SK-N-SH (cell line): ENCODE data around the gene PAPPA2. TPM values are rescaled to one million over a fixed set of nuclear protein-coding genes. Genes with fewer than 3 reads are reported as not detected.

Experiments used
- CTCF ChIA-PET: fragments of 300-600, 350-600 bp; formaldehyde crosslinking; extraction: SDS; loops from one replicate; lab custom pipeline; 2021; lab: Yijun Ruan, JAX
- POLR2A ChIA-PET: fragments of 350-600 bp; sonication (Branson Sonifier 250); formaldehyde crosslinking; extraction: SDS; loops from one replicate; lab custom pipeline; 2020; ENCODE audit warnings: antibody characterized with exemption, inconsistent platforms; lab: Yijun Ruan, JAX
- DNase-seq: peaks from one replicate; pipeline ENCODE4 v3.0.0; 2012
- H2AFZ ChIP-seq: fragments of 200-600 bp; sonication (generic); 2 replicates; pipeline ENCODE4 v1.8.1; 2016; ENCODE audit warnings: antibody characterized with exemption, mild to moderate bottlenecking, low read depth
- H3F3A ChIP-seq: fragments of 200-600 bp; sonication (generic); replicated peaks from 2 replicates; pipeline ENCODE3; 2016; ENCODE audit warnings: antibody characterized with exemption, mild to moderate bottlenecking; ENCODE audit not compliant: insufficient read depth
- H3K27ac ChIP-seq, 2 experiments: fragments of 200-500 bp in 1 of 2; fragments of 200-600 bp in 1 of 2; sonication (Bioruptor generic) in 1 of 2; sonication (generic), shearing (Covaris generic) in 1 of 2; 2 replicates each; pipeline versions ENCODE4 v1.5.1 to v1.6.1; 2014 to 2016; ENCODE audit warnings: low read depth in 2 of 2, inconsistent platforms in 1 of 2, low read length in 1 of 2, mild to moderate bottlenecking in 1 of 2, mixed read lengths in 1 of 2
- H3K27me3 ChIP-seq: fragments of 200-600 bp; sonication (generic), shearing (Covaris generic); 2 replicates; pipeline ENCODE4 v1.6.1; 2016; ENCODE audit warnings: mixed run types; ENCODE audit not compliant: insufficient read depth
- H3K36me3 ChIP-seq, 2 experiments: fragments of 200-500 bp in 1 of 2; fragments of 200-600 bp in 1 of 2; sonication (Bioruptor generic) in 1 of 2; sonication (generic) in 1 of 2; replicated peaks in 1 of 2; 2 replicates each; pipeline versions ENCODE3 to v1.5.1; 2014 to 2016; ENCODE audit warnings: low read length in 1 of 2, mild to moderate bottlenecking in 1 of 2; ENCODE audit not compliant: insufficient read depth in 2 of 2, control insufficient read depth in 1 of 2
- H3K4me1 ChIP-seq, 2 experiments: fragments of 200-500 bp in 1 of 2; fragments of 200-600 bp in 1 of 2; sonication (Bioruptor generic) in 1 of 2; sonication (generic), shearing (Covaris generic) in 1 of 2; 2 replicates each; pipeline versions ENCODE4 v1.5.1 to v1.6.1; 2014 to 2016; ENCODE audit warnings: low read depth in 1 of 2, low read length in 1 of 2, mixed run types in 1 of 2; ENCODE audit not compliant: insufficient read depth in 2 of 2, control insufficient read depth in 1 of 2
- H3K4me2 ChIP-seq: fragments of 200-600 bp; sonication (generic), shearing (Covaris generic); 2 replicates; pipeline ENCODE4 v1.6.1; 2017; ENCODE audit warnings: mixed run types
- H3K4me3 ChIP-seq, 2 experiments: fragments of 200-500 bp in 1 of 2; fragments of 200-600 bp in 1 of 2; sonication (Bioruptor generic) in 1 of 2; sonication (generic), shearing (Covaris generic) in 1 of 2; 2 replicates each; pipeline versions ENCODE4 v1.5.1 to v1.8.1; 2014 to 2016; ENCODE audit warnings: low read depth in 2 of 2, inconsistent platforms in 1 of 2, low read length in 1 of 2, mild to moderate bottlenecking in 1 of 2, mixed read lengths in 1 of 2, moderate library complexity in 1 of 2
- H3K79me2 ChIP-seq: fragments of 200-600 bp; sonication (generic); 2 replicates; pipeline ENCODE4 v1.8.1; 2017; ENCODE audit warnings: mild to moderate bottlenecking; ENCODE audit not compliant: insufficient read depth
- H3K9ac ChIP-seq: fragments of 200-600 bp; sonication (generic); 2 replicates; pipeline ENCODE4 v1.6.1; 2017; ENCODE audit warnings: mixed run types
- H3K9me2 ChIP-seq: fragments of 200-600 bp; sonication (generic); 2 replicates; pipeline ENCODE4 v1.6.1; 2017; ENCODE audit warnings: mixed run types
- H3K9me3 ChIP-seq: fragments of 200-600 bp; sonication (generic); 2 replicates; pipeline ENCODE4 v1.6.1; 2017; ENCODE audit warnings: mixed run types, mild to moderate bottlenecking, moderate library complexity
- H4K20me1 ChIP-seq: fragments of 200-600 bp; sonication (generic); 2 replicates; pipeline ENCODE4 v1.6.1; 2017; ENCODE audit warnings: mild to moderate bottlenecking, mixed run types; ENCODE audit not compliant: insufficient read depth
- CHD2 ChIP-seq: fragments of 150-350 bp; IDR thresholded peaks from 2 replicates; pipeline ENCODE4 v1.6.1; 2018; ENCODE audit warnings: low read length; ENCODE audit not compliant: partially characterized antibody
- CTCF ChIP-seq: fragments of 200-600 bp; sonication (generic); IDR thresholded peaks from 2 replicates; pipeline ENCODE4 v1.6.1; 2017; ENCODE audit warnings: antibody characterized with exemption, mild to moderate bottlenecking, moderate library complexity
- ELF1 ChIP-seq: IDR thresholded peaks from 2 replicates; pipeline ENCODE4 v1.4.0; 2012
- FOSL2 ChIP-seq: IDR thresholded peaks from 2 replicates; pipeline ENCODE4 v1.4.0; 2012; ENCODE audit warnings: low read depth, mild to moderate bottlenecking, moderate library complexity, borderline replicate concordance
- GABPA ChIP-seq: IDR thresholded peaks from 2 replicates; pipeline ENCODE4 v1.4.0; 2012; ENCODE audit warnings: low read depth, mild to moderate bottlenecking
- GATA2 ChIP-seq: sonication (generic); formaldehyde crosslinking; IDR thresholded peaks from 2 replicates; pipeline ENCODE4 v1.5.0; 2020; ENCODE audit warnings: mild to moderate bottlenecking, missing genetic modification reagents
- JUND ChIP-seq: IDR thresholded peaks from 2 replicates; pipeline ENCODE4 v1.4.0; 2012
- MEF2A ChIP-seq: IDR thresholded peaks from 2 replicates; pipeline ENCODE4 v1.4.0; 2012; ENCODE audit warnings: low read depth, borderline replicate concordance
- MXI1 ChIP-seq: IDR thresholded peaks from 2 replicates; pipeline ENCODE4 v1.6.1; 2012; ENCODE audit warnings: mild to moderate bottlenecking, low read depth, low read length, improper control_type of control experiment
- NFIC ChIP-seq: IDR thresholded peaks from 2 replicates; pipeline ENCODE4 v1.4.0; 2012; ENCODE audit warnings: borderline replicate concordance
- NRF1 ChIP-seq: IDR thresholded peaks from 2 replicates; pipeline ENCODE4 v1.6.1; 2012; ENCODE audit warnings: low read depth, mild to moderate bottlenecking, low read length
- RCOR1 ChIP-seq: fragments of 150-350 bp; IDR thresholded peaks from 2 replicates; pipeline ENCODE4 v1.6.1; 2017; ENCODE audit warnings: antibody characterized with exemption, low read length
- REST ChIP-seq: IDR thresholded peaks from 2 replicates; pipeline ENCODE4 v1.6.1; 2012; ENCODE audit warnings: mild to moderate bottlenecking, low read depth, low read length, moderate library complexity
- SIN3A ChIP-seq: IDR thresholded peaks from 2 replicates; pipeline ENCODE4 v1.6.1; 2012; ENCODE audit warnings: low read depth, mild to moderate bottlenecking, low read length, moderate library complexity, borderline replicate concordance
- SMC3 ChIP-seq: IDR thresholded peaks from 2 replicates; pipeline ENCODE4 v1.6.1; 2012; ENCODE audit warnings: low read depth, low read length, improper control_type of control experiment
- TAF1 ChIP-seq: IDR thresholded peaks from 2 replicates; pipeline ENCODE4 v1.6.1; 2012; ENCODE audit warnings: low read depth, mild to moderate bottlenecking, low read length, moderate library complexity, borderline replicate concordance
- TCF12 ChIP-seq: IDR thresholded peaks from 2 replicates; pipeline ENCODE4 v1.4.0; 2012
- TEAD4 ChIP-seq: IDR thresholded peaks from 2 replicates; pipeline ENCODE4 v1.4.0; 2012; ENCODE audit warnings: mild to moderate bottlenecking, borderline replicate concordance; ENCODE audit not compliant: insufficient read depth
- WGBS: methylation state at CpG from one replicate; pipeline ENCODE4 v1.1.6; 2017; ENCODE audit warnings: low lambda C conversion rate; 5-methylcytosine and 5-hydroxymethylcytosine counted together
- polyA plus RNA-seq, 3 experiments: library from polyadenylated mRNA; depleted of rRNA; stranded (reverse); fragments of >200 nt; gene quantifications; 2 replicates each; pipeline ENCODE4 v1.2.3, GENCODE V29; 2012
- TF ChIP-seq, protein P1 (sequence below): IDR thresholded peaks from 2 replicates; pipeline ENCODE4; 2012
- TF ChIP-seq, protein P2 (sequence below): IDR thresholded peaks from 2 replicates; pipeline ENCODE4 v1.4.0; 2012; ENCODE audit warnings: low read depth
- TF ChIP-seq, protein P3 (sequence below): fragments of 150-350 bp; IDR thresholded peaks from 2 replicates; pipeline ENCODE4 v1.6.1; 2017; ENCODE audit warnings: antibody characterized with exemption, low read length, low read depth, borderline replicate concordance

PAPPA2 gene
- polyA plus RNA-seq, 1 of the 3 experiments (the other 2 are of a cell fraction): 0.02 TPM

DNA sequence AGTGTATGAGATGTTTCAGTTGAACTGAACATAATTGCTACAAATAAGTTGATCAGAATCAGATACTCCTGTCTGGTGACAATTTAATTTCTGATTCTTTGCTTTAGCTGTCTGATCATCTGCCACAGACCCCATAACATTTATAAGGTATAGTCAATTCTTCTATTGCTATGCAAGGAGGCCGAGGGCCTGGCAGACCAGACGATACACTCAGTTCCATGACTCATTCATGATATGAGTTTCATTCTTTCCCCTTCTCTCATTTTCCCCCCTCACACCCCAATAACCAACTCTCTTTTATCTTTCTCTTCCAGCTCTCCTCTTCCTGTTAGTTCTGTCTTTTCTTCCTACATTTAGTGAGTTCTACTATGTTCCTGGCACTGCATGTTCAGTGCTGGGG lies 236.8 kb downstream of the PAPPA2 start (continued):
- TF ChIP-seq REST (no peak), SMC3 (no peak), FOSL2 (no peak), SIN3A (no peak), JUND (no peak), TEAD4 (no peak), NRF1 (no peak), ELF1 (no peak), GABPA (no peak), RCOR1 (no peak), GATA2 (no peak)
- TF ChIP-seq, protein P1, sequence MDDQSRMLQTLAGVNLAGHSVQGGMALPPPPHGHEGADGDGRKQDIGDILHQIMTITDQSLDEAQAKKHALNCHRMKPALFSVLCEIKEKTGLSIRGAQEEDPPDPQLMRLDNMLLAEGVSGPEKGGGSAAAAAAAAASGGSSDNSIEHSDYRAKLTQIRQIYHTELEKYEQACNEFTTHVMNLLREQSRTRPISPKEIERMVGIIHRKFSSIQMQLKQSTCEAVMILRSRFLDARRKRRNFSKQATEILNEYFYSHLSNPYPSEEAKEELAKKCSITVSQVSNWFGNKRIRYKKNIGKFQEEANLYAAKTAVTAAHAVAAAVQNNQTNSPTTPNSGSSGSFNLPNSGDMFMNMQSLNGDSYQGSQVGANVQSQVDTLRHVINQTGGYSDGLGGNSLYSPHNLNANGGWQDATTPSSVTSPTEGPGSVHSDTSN: no peak

DNA sequence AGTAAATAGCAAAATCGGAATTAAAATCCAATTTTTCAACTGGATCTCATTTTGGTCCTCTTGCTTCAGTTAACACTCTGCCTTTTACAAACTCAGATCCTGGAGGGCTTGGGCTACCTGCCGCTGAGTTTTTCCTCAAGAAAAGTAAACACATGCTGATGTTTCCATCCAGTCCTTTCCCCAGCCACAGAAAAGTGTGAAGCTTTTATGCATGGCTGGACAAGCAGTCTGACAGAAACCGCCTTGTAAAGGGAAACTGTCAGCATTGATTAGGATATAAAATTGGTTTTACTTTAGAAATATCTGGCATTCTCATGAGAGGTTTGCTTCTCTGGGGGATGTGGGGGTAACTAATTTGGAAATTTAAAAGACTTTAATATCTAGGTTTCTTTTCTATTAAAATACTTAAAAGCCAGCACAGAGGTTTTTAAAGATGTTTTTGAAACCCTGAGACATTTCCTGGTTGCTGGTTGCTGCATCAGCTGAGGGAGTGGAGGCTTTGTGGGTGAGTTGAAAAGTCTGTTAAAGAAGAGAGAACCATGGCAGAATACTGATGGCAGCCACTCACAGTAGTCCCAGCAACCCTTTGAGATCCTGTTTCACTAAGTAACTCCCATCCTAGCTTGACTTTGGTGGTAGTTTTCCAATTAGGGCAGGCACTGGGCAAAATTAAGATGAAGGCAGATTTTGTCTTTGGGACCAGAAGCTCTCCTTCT lies 238.3 kb downstream of the PAPPA2 start:
- H3K9me2 ChIP-seq: no peaks in the 10 kb centered on the region
- no peak overlapping the region for H2AFZ ChIP-seq
- H3K4me3 ChIP-seq: no peak overlapping the region
- no peak overlapping the region for H3K9ac ChIP-seq
- H4K20me1 ChIP-seq: no peaks in the 10 kb centered on the region
- ChIA-PET CTCF (interaction anchor here (2.0 to 2.1 kb wide), 2 partner anchors 9 to 142 kb away, joined by 10 to 21 read pairs; no protein-coding TSS in a partner anchor), POLR2A (no interaction called here)
- no peaks in the 10 kb centered on the region for H3F3A ChIP-seq
- H3K36me3 ChIP-seq: no peaks in the 10 kb centered on the region
- no peak for DNase-seq
- WGBS: 30% methylated on average over 3 of the region's 3 CpGs
- H3K27me3 ChIP-seq: no peaks in the 10 kb centered on the region
- no peaks in the 10 kb centered on the region for H3K9me3 ChIP-seq
- no peaks in the 10 kb centered on the region for H3K79me2 ChIP-seq
- H3K4me1 ChIP-seq: no peaks in the 10 kb centered on the region; a peak in 1 of 4 replicates
- H3K27ac ChIP-seq: no peak overlapping the region
- no peak overlapping the region for H3K4me2 ChIP-seq
- TF ChIP-seq SIN3A (no peak), GATA2 (no peak), FOSL2 (no peak), NFIC (no peak), TCF12 (no peak), JUND (no peak), NRF1 (no peak), CTCF (no peak), MEF2A (no peak), CHD2 (no peak), MXI1 (no peak), TAF1 (no peak)
- TF ChIP-seq, protein P2, sequence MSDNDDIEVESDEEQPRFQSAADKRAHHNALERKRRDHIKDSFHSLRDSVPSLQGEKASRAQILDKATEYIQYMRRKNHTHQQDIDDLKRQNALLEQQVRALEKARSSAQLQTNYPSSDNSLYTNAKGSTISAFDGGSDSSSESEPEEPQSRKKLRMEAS: no peak
- TF ChIP-seq, protein P3, sequence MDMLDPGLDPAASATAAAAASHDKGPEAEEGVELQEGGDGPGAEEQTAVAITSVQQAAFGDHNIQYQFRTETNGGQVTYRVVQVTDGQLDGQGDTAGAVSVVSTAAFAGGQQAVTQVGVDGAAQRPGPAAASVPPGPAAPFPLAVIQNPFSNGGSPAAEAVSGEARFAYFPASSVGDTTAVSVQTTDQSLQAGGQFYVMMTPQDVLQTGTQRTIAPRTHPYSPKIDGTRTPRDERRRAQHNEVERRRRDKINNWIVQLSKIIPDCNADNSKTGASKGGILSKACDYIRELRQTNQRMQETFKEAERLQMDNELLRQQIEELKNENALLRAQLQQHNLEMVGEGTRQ: no peak
